ENCODE results near the gene NT5C2. TPM values are rescaled to one million over a fixed set of nuclear protein-coding genes. Genes with fewer than 3 reads are reported as not detected.

The NT5C2 gene
- total RNA-seq, 1 donor from 2014 or later, result 158 TPM

- Histone ChIP-seq H3K36me3 (ENCODE audit: control insufficient read depth in 3 of 3, insufficient read depth in 3 of 3, low read length in 3 of 3) (peaks cover 17 to 53% (median 50%) of the 10 kb centered on the region in 3 donors), H3K9me3 (ENCODE audit: control insufficient read depth in 3 of 3, low read length in 3 of 3) (no peaks in the 10 kb centered on the region), H3K4me3 (ENCODE audit: low read length in 3 of 3) (no peak overlapping the region), H3K27ac (ENCODE audit: low read depth, low read length) (peak overlapping the region; percentile 4), H3K9ac (ENCODE audit: low read depth in 1 of 3, low read length in 3 of 3) (no peak overlapping the region), H3K27me3 (ENCODE audit: control insufficient read depth in 3 of 3, insufficient read depth in 3 of 3, low read length in 3 of 3) (no peaks in the 10 kb centered on the region), H3K4me1 (ENCODE audit: control insufficient read depth in 3 of 3, insufficient read depth in 3 of 3, low read length in 3 of 3) (peaks cover 4 to 14% (median 9%) of the 10 kb centered on the region in 3 donors)
These were observed 90.9 kb downstream of the NT5C2 start for GRCh38 chr10:103102195-103102594.

- Histone ChIP-seq H3K4me3 (ENCODE audit: low read length in 3 of 3) (no peak overlapping the region), H3K4me1 (ENCODE audit: control insufficient read depth in 3 of 3, insufficient read depth in 3 of 3, low read length in 3 of 3) (peaks cover 3 to 10% (median 7%) of the 10 kb centered on the region in 3 donors), H3K9me3 (ENCODE audit: control insufficient read depth in 3 of 3, low read length in 3 of 3) (no peaks in the 10 kb centered on the region), H3K27ac (ENCODE audit: low read depth, low read length) (no peak overlapping the region), H3K36me3 (ENCODE audit: control insufficient read depth in 3 of 3, insufficient read depth in 3 of 3, low read length in 3 of 3) (peaks cover 19 to 59% (median 59%) of the 10 kb centered on the region in 3 donors), H3K9ac (ENCODE audit: low read depth in 1 of 3, low read length in 3 of 3) (no peak overlapping the region), H3K27me3 (ENCODE audit: control insufficient read depth in 3 of 3, insufficient read depth in 3 of 3, low read length in 3 of 3) (no peaks in the 10 kb centered on the region)
These were observed 92.5 kb downstream of the NT5C2 start for GRCh38 chr10:103100620-103101019.

- peaks cover 27 to 69% (median 65%) of the 10 kb centered on the region in 3 donors for H3K36me3 ChIP-seq (ENCODE audit: control insufficient read depth in 3 of 3, insufficient read depth in 3 of 3, low read length in 3 of 3)
- no peaks in the 10 kb centered on the region for H3K9me3 ChIP-seq (ENCODE audit: control insufficient read depth in 3 of 3, low read length in 3 of 3)
- H3K27ac ChIP-seq (ENCODE audit: low read depth, low read length), result no peak overlapping the region
- no peak overlapping the region for H3K9ac ChIP-seq (ENCODE audit: low read depth in 1 of 3, low read length in 3 of 3)
- no peaks in the 10 kb centered on the region for H3K27me3 ChIP-seq (ENCODE audit: control insufficient read depth in 3 of 3, insufficient read depth in 3 of 3, low read length in 3 of 3)
- H3K4me1 ChIP-seq (ENCODE audit: control insufficient read depth in 3 of 3, insufficient read depth in 3 of 3, low read length in 3 of 3), result no peaks in the 10 kb centered on the region
- H3K4me3 ChIP-seq (ENCODE audit: low read length in 3 of 3), result no peak overlapping the region
These were observed 94.8 kb downstream of the NT5C2 start for GRCh38 chr10:103098240-103098639.

GRCh38 chr10:103096130-103096529, 96.9 kb downstream of the NT5C2 start:
- Histone ChIP-seq H3K4me1 (ENCODE audit: control insufficient read depth in 3 of 3, insufficient read depth in 3 of 3, low read length in 3 of 3) (no peaks in the 10 kb centered on the region), H3K36me3 (ENCODE audit: control insufficient read depth in 3 of 3, insufficient read depth in 3 of 3, low read length in 3 of 3) (peaks cover 46 to 86% (median 79%) of the 10 kb centered on the region in 3 donors), H3K27ac (ENCODE audit: low read depth, low read length) (no peak overlapping the region), H3K4me3 (ENCODE audit: low read length in 3 of 3) (no peak overlapping the region), H3K27me3 (ENCODE audit: control insufficient read depth in 3 of 3, insufficient read depth in 3 of 3, low read length in 3 of 3) (no peaks in the 10 kb centered on the region), H3K9ac (ENCODE audit: low read depth in 1 of 3, low read length in 3 of 3) (no peak overlapping the region), H3K9me3 (ENCODE audit: control insufficient read depth in 3 of 3, low read length in 3 of 3) (no peaks in the 10 kb centered on the region)

- Histone ChIP-seq H3K4me1 (ENCODE audit: control insufficient read depth in 3 of 3, insufficient read depth in 3 of 3, low read length in 3 of 3) (no peaks in the 10 kb centered on the region), H3K36me3 (ENCODE audit: control insufficient read depth in 3 of 3, insufficient read depth in 3 of 3, low read length in 3 of 3) (peaks cover 51 to 90% (median 78%) of the 10 kb centered on the region in 3 donors), H3K4me3 (ENCODE audit: low read length in 3 of 3) (no peak overlapping the region), H3K27ac (ENCODE audit: low read depth, low read length) (no peak overlapping the region), H3K9ac (ENCODE audit: low read depth in 1 of 3, low read length in 3 of 3) (no peak overlapping the region), H3K27me3 (ENCODE audit: control insufficient read depth in 3 of 3, insufficient read depth in 3 of 3, low read length in 3 of 3) (no peaks in the 10 kb centered on the region), H3K9me3 (ENCODE audit: control insufficient read depth in 3 of 3, low read length in 3 of 3) (no peaks in the 10 kb centered on the region)
These were observed 98.1 kb downstream of the NT5C2 start for GRCh38 chr10:103095005-103095404.

GRCh38 chr10:103090911-103091310, 102.2 kb downstream of the NT5C2 start:
- H3K4me1 ChIP-seq (ENCODE audit: control insufficient read depth in 3 of 3, insufficient read depth in 3 of 3, low read length in 3 of 3), result no peaks in the 10 kb centered on the region
- peaks cover 57 to 95% (median 82%) of the 10 kb centered on the region in 3 donors for H3K36me3 ChIP-seq (ENCODE audit: control insufficient read depth in 3 of 3, insufficient read depth in 3 of 3, low read length in 3 of 3)
- no peak overlapping the region for H3K27ac ChIP-seq (ENCODE audit: low read depth, low read length)
- H3K27me3 ChIP-seq (ENCODE audit: control insufficient read depth in 3 of 3, insufficient read depth in 3 of 3, low read length in 3 of 3), result no peaks in the 10 kb centered on the region
- no peaks in the 10 kb centered on the region for H3K9me3 ChIP-seq (ENCODE audit: control insufficient read depth in 3 of 3, low read length in 3 of 3)
- no peak overlapping the region for H3K9ac ChIP-seq (ENCODE audit: low read depth in 1 of 3, low read length in 3 of 3)
- no peak overlapping the region for H3K4me3 ChIP-seq (ENCODE audit: low read length in 3 of 3)

GRCh38 chr10:103089493-103089892, 103.6 kb downstream of the NT5C2 start:
- H3K9me3 ChIP-seq (ENCODE audit: control insufficient read depth in 3 of 3, low read length in 3 of 3), result no peaks in the 10 kb centered on the region
- H3K4me3 ChIP-seq (ENCODE audit: low read length in 3 of 3), result no peak overlapping the region
- H3K9ac ChIP-seq (ENCODE audit: low read depth in 1 of 3, low read length in 3 of 3), result no peak overlapping the region
- H3K4me1 ChIP-seq (ENCODE audit: control insufficient read depth in 3 of 3, insufficient read depth in 3 of 3, low read length in 3 of 3), result no peaks in the 10 kb centered on the region
- H3K27ac ChIP-seq (ENCODE audit: low read depth, low read length), result no peak overlapping the region
- peaks cover 57 to 97% (median 79%) of the 10 kb centered on the region in 3 donors for H3K36me3 ChIP-seq (ENCODE audit: control insufficient read depth in 3 of 3, insufficient read depth in 3 of 3, low read length in 3 of 3)
- no peaks in the 10 kb centered on the region for H3K27me3 ChIP-seq (ENCODE audit: control insufficient read depth in 3 of 3, insufficient read depth in 3 of 3, low read length in 3 of 3)

- Histone ChIP-seq H3K9ac (ENCODE audit: low read depth in 1 of 3, low read length in 3 of 3) (no peak overlapping the region), H3K27me3 (ENCODE audit: control insufficient read depth in 3 of 3, insufficient read depth in 3 of 3, low read length in 3 of 3) (no peaks in the 10 kb centered on the region), H3K9me3 (ENCODE audit: control insufficient read depth in 3 of 3, low read length in 3 of 3) (no peaks in the 10 kb centered on the region), H3K27ac (ENCODE audit: low read depth, low read length) (no peak overlapping the region), H3K4me3 (ENCODE audit: low read length in 3 of 3) (no peak overlapping the region), H3K36me3 (ENCODE audit: control insufficient read depth in 3 of 3, insufficient read depth in 3 of 3, low read length in 3 of 3) (peaks cover 43 to 85% (median 61%) of the 10 kb centered on the region in 3 donors), H3K4me1 (ENCODE audit: control insufficient read depth in 3 of 3, insufficient read depth in 3 of 3, low read length in 3 of 3) (no peaks in the 10 kb centered on the region)
These were observed 106.3 kb downstream of the NT5C2 start for GRCh38 chr10:103086799-103087198.

- peaks cover 38 to 80% (median 56%) of the 10 kb centered on the region in 3 donors for H3K36me3 ChIP-seq (ENCODE audit: control insufficient read depth in 3 of 3, insufficient read depth in 3 of 3, low read length in 3 of 3)
These were observed 106.8 kb downstream of the NT5C2 start for GRCh38 chr10:103086261-103086660.

GRCh38 chr10:103083977-103084320, 109.1 kb downstream of the NT5C2 start:
- no peak overlapping the region for H3K9ac ChIP-seq (ENCODE audit: low read depth in 1 of 3, low read length in 3 of 3)
- H3K4me1 ChIP-seq (ENCODE audit: control insufficient read depth in 3 of 3, insufficient read depth in 3 of 3, low read length in 3 of 3), result no peaks in the 10 kb centered on the region
- no peaks in the 10 kb centered on the region for H3K9me3 ChIP-seq (ENCODE audit: control insufficient read depth in 3 of 3, low read length in 3 of 3)
- H3K4me3 ChIP-seq (ENCODE audit: low read length in 3 of 3), result no peak overlapping the region
- H3K36me3 ChIP-seq (ENCODE audit: control insufficient read depth in 3 of 3, insufficient read depth in 3 of 3, low read length in 3 of 3), result peaks cover 19 to 58% (median 34%) of the 10 kb centered on the region in 3 donors
- no peak overlapping the region for H3K27ac ChIP-seq (ENCODE audit: low read depth, low read length)
- H3K27me3 ChIP-seq (ENCODE audit: control insufficient read depth in 3 of 3, insufficient read depth in 3 of 3, low read length in 3 of 3), result no peaks in the 10 kb centered on the region

More at GRCh38 chr10:103086261-103086660, 106.8 kb downstream of the NT5C2 start:
- Histone ChIP-seq H3K27ac (ENCODE audit: low read depth, low read length) (no peak overlapping the region), H3K9ac (ENCODE audit: low read depth in 1 of 3, low read length in 3 of 3) (no peak overlapping the region), H3K9me3 (ENCODE audit: control insufficient read depth in 3 of 3, low read length in 3 of 3) (no peaks in the 10 kb centered on the region), H3K27me3 (ENCODE audit: control insufficient read depth in 3 of 3, insufficient read depth in 3 of 3, low read length in 3 of 3) (no peaks in the 10 kb centered on the region), H3K4me3 (ENCODE audit: low read length in 3 of 3) (no peak overlapping the region), H3K4me1 (ENCODE audit: control insufficient read depth in 3 of 3, insufficient read depth in 3 of 3, low read length in 3 of 3) (no peaks in the 10 kb centered on the region)

Data from skeletal muscle tissue (tissue), 4 donors.